Activated T-helper 17 cell treated with anti-CD3 and anti-CD28 coated beads, Interleukin-2, amount 50 U/mL, for 72 hours (primary cell): ENCODE data around the gene SLIT3. TPM values are rescaled to one million over a fixed set of nuclear protein-coding genes. Genes with fewer than 3 reads are reported as not detected.

Experiments used
- ATAC-seq: fragments of 150-1000 bp; cut with Tn5 transposase; replicated peaks from 2 replicates; pipeline ENCODE4 v1.10.0; 2021; ENCODE audit warnings: mild to moderate bottlenecking, moderate library complexity
- H3K27ac Mint-ChIP-seq: one replicate; pipeline ENCODE4 v1.8.0; 2022; ENCODE audit warnings: mixed read lengths
- H3K27me3 Mint-ChIP-seq: one replicate; pipeline ENCODE4 v1.8.0; 2022; ENCODE audit warnings: mixed read lengths
- H3K36me3 Mint-ChIP-seq: one replicate; pipeline ENCODE4 v1.8.0; 2022; ENCODE audit warnings: low read depth, mild to moderate bottlenecking, mixed read lengths
- H3K4me1 Mint-ChIP-seq: one replicate; pipeline ENCODE4 v1.8.0; 2022; ENCODE audit warnings: mixed read lengths
- H3K4me3 Mint-ChIP-seq: one replicate; pipeline ENCODE4 v1.8.0; 2022; ENCODE audit warnings: mild to moderate bottlenecking, mixed read lengths
- H3K9me3 Mint-ChIP-seq: one replicate; pipeline ENCODE4 v1.8.0; 2022; ENCODE audit warnings: mixed read lengths
- total RNA-seq, 2 donors: library from RNA; stranded (reverse); gene quantifications; one replicate each; pipeline ENCODE4 v1.2.3, GENCODE V29; 2022

Gene SLIT3
- total RNA-seq, 2 donors from 2014 or later: 0.26 TPM; not detected in 1

DNA sequence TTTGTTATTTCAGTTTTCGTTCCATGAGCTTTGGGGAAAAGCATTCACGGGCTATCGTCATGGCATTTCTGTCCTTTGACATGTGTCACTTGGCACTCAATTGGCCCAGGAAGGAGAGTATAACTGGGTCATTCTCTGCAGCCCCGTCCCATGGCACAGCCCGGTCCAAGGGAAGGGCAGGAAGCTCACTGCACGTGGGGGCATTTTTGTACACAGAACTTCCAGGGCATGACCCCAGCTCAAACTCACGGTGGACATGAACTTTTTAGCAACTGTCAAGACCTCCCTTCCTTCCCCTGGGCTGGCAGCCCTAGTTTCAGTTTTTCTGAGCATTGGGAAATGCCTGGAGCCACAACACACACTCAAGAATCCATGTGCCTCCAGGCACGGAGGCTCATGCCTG is 560.1 kb downstream of the SLIT3 start:
- H3K27me3 Mint-ChIP-seq: peaks cover 6% of the 10 kb centered on the region
- no peak for ATAC-seq
- H3K27ac Mint-ChIP-seq: no peak overlapping the region
- H3K4me1 Mint-ChIP-seq: peaks cover 1% of the 10 kb centered on the region
- no peak overlapping the region for H3K4me3 Mint-ChIP-seq
- peaks cover 2% of the 10 kb centered on the region for H3K9me3 Mint-ChIP-seq
- H3K36me3 Mint-ChIP-seq: no peaks in the 10 kb centered on the region

DNA sequence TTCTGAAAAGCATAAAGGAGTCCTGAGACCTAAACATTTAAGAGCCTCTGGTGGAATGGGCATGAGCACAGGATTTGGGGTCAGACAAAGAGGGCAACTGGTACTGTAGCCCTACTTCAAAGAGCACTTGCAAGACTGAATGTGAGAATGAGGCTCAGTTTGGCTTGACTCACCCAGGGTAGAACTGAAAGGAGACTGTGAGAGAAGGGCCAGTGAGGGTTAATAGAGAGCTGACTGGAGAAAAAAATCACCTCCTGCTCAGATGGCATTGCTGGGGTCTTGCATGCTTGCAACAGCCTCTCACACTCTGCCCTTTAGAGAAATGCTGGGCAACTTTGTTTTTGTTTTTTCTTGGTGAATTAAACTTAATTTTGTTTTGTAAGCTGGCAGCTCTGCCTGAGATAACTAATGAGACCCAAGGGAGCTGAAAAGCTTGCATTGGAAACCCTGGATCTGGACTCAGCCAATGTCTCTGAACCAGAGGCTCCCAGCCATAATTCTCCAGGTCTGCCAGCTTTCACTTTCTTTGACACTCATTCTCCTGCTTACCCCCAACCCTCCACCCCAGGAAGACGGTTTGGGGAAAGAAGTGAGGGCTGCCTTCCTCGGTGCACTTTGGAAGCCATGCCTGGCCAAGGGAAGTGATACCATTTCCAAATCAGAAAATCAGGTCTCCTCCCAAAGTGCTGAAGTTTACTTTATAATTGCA is 560.7 kb downstream of the SLIT3 start:
- peaks cover 6% of the 10 kb centered on the region for H3K27me3 Mint-ChIP-seq
- no peak overlapping the region for H3K4me3 Mint-ChIP-seq
- H3K4me1 Mint-ChIP-seq: no peaks in the 10 kb centered on the region
- H3K27ac Mint-ChIP-seq: no peak overlapping the region
- no peaks in the 10 kb centered on the region for H3K36me3 Mint-ChIP-seq
- no peaks in the 10 kb centered on the region for H3K9me3 Mint-ChIP-seq
- no peak for ATAC-seq

DNA sequence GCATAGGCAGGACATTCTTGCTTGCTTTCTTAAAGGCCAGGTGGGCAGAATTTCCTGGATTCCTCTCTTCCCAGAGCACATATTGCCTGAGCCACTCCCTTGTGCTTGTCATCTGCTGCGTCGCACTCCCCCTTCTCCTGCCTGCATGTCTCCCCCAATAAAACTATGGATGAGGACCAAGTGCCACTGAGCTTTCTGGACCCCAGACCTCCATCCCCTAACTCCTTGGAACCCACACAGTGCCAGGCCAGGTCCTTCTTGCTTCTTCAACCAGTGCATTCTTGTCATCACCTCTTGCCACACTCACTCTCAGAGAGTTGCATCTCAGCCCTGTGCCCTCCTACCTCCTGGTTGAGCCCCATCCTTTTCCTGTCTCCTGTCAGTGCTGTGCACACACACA is 563.9 kb downstream of the SLIT3 start:
- no peak overlapping the region for H3K27ac Mint-ChIP-seq
- H3K9me3 Mint-ChIP-seq: no peaks in the 10 kb centered on the region
- no peak overlapping the region for H3K4me3 Mint-ChIP-seq
- H3K27me3 Mint-ChIP-seq: peaks cover 6% of the 10 kb centered on the region
- no peaks in the 10 kb centered on the region for H3K36me3 Mint-ChIP-seq
- H3K4me1 Mint-ChIP-seq: no peaks in the 10 kb centered on the region
- ATAC-seq: no peak

DNA sequence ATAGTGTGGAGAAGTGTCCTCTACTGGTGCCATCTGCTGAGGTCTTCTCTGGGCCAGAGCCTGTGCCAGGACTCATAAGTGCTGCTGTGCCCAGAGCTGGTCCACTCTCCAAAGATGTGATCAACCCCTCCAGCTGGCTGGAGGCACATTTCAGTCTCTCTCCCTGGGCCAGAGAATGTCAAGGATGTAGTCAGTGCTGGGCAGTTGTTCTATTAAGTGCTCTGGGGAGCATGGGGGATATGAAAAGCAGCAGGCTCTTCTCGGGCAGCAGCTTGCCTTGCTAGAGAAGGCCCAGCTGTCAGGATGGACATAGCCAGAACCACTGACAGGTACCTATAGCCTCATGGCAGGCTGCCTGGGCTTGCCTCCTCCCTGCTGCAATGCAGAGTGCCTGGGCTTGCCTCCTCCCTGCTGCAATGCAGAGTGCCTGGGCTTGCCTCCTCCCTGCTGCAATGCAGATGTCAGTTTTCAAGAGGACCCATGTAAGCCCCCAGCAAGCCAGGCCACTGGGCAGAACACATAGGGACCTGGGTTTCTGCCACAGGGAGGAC is 564.6 kb downstream of the SLIT3 start:
- Mint-ChIP-seq H3K4me1 (no peaks in the 10 kb centered on the region), H3K27me3 (peaks cover 6% of the 10 kb centered on the region), H3K4me3 (no peak overlapping the region), H3K36me3 (no peaks in the 10 kb centered on the region), H3K9me3 (no peaks in the 10 kb centered on the region), H3K27ac (no peak overlapping the region)
- ATAC-seq: no peak

DNA sequence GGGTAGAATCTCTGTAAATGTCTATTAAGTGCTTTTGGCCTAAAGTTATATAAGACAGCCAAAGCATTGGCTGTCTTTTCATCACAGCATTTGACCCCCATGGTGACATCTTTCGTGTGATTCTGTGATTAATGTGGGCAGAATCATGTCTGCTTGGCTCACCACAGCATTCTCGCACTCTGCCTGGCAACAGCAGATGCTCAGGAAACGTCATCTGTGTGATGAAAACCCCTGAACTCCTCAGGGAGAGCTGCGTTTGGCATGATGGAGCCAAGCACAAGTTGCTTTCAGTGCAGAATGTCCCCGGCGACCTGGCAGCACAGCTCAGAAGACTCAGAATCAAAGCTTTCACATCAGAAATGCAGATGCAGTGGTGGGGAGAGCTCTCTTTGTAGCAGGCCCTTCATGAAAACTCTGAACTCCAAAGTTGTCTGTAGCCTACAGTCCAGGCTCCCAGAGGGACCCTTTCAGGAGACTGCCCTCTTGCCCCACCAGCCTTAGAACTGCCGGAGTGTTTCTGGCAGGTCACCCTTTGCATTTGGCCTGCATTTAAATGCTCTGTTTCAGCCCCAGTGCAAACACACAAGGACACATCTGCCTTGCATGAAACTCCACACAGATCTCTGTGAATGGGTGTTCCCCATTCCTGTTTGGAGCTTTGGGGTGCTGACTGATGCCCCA is 566.2 kb downstream of the SLIT3 start:
- ATAC-seq: no peak
- H3K9me3 Mint-ChIP-seq: peaks cover 8% of the 10 kb centered on the region
- peaks cover 12% of the 10 kb centered on the region for H3K27me3 Mint-ChIP-seq
- no peak overlapping the region for H3K27ac Mint-ChIP-seq
- H3K4me1 Mint-ChIP-seq: no peaks in the 10 kb centered on the region
- H3K36me3 Mint-ChIP-seq: no peaks in the 10 kb centered on the region
- H3K4me3 Mint-ChIP-seq: no peak overlapping the region

DNA sequence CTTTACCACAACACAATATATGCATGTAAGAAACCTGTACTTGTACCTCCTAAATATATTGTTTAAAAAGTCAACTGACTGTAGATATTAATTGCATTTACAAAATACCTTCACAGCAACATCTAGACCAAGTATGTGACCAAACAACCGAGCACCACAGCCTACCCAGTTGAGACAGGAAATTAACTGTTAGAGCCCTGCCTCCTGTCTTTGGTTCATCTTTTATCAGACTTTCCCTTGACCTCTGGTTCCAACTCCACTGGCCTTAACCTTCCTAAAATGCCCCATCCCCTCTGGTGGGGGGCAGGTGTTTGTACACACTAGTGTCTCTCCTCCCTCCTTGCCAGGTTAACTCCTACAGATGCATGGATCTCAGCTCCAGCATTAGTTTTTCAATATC is 566.8 kb downstream of the SLIT3 start:
- H3K27ac Mint-ChIP-seq: no peak overlapping the region
- H3K27me3 Mint-ChIP-seq: peaks cover 16% of the 10 kb centered on the region
- no peaks in the 10 kb centered on the region for H3K36me3 Mint-ChIP-seq
- H3K9me3 Mint-ChIP-seq: peaks cover 13% of the 10 kb centered on the region
- H3K4me3 Mint-ChIP-seq: no peak overlapping the region
- no peak for ATAC-seq
- H3K4me1 Mint-ChIP-seq: no peaks in the 10 kb centered on the region

DNA sequence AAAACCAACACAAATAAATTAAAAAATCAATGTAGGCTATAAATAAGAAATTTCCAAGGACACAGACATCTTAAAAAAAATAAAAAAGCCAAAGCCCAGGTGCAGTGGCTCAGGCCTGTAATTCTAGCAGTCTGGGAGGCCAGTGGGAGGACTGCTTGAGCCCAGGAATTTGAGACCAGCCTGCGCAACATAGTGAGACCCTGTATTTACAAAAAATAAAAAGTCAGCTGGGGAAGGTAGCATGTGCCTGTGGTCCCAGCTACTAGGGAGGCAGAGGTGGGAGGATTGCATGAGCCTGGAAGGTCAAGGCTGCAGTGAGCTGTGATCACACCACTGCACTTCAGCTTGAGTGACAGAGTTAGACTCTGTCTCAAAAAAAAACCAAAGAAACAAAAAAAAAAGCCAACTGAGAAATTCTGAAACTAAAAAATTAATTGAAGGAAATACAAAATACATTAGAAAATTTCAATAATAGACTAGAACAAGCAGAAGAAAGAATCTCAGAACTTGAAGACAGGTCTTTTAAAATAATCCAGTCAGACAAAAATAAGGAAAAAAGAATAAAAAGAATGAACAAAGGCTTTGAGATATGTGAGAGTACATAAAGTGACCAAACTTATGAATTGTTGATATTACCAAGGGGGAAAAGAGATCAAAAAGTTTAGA is 572.3 kb downstream of the SLIT3 start:
- H3K4me3 Mint-ChIP-seq: no peak overlapping the region
- peaks cover 13% of the 10 kb centered on the region for H3K27me3 Mint-ChIP-seq
- no peak overlapping the region for H3K27ac Mint-ChIP-seq
- peaks cover 19% of the 10 kb centered on the region for H3K9me3 Mint-ChIP-seq
- ATAC-seq: no peak
- H3K4me1 Mint-ChIP-seq: no peaks in the 10 kb centered on the region
- H3K36me3 Mint-ChIP-seq: no peaks in the 10 kb centered on the region

DNA sequence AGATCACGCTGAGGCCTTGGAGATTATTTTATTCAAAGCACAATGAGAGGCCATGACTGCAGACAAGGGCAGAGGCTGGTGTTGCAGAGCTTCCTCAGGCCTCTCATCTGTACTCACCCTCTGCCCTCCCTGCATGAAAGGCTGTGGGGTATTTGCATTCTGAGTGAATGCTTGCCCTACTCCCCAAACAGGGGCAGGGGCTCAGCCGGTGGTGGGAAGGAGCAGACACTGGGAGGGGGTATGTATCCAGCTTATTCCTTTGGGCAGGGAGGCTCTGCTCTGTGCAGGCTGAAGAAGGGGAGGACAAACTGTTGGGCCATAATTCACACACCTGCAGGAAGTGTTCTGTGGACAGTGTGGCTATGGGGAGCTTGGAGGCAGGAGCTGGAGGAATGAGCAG is 573.4 kb downstream of the SLIT3 start:
- ATAC-seq: no peak
- no peaks in the 10 kb centered on the region for H3K36me3 Mint-ChIP-seq
- H3K27ac Mint-ChIP-seq: no peak overlapping the region
- H3K27me3 Mint-ChIP-seq: peaks cover 25% of the 10 kb centered on the region
- H3K4me3 Mint-ChIP-seq: no peak overlapping the region
- H3K9me3 Mint-ChIP-seq: peaks cover 19% of the 10 kb centered on the region
- no peaks in the 10 kb centered on the region for H3K4me1 Mint-ChIP-seq

DNA sequence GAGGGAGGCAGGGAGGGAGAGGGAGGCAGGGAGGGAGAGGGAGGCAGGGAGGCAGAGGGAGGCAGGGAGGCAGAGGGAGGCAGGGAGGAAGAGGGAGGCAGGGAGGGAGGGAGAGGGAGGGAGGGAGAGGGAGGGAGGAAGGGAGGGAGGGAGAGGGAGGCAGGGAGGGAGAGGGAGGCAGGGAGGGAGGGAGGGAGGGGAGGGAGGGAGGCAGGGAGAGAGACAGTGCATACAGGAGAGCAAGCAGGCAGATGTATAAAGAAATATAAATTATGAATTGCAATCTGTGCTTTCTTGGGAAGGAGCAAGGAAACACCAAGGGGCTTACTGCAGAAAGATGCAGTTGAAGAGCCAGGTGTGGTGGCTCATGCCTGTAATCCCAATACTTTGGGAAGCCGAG is 574.6 kb downstream of the SLIT3 start:
- H3K4me3 Mint-ChIP-seq: no peak overlapping the region
- peaks cover 19% of the 10 kb centered on the region for H3K9me3 Mint-ChIP-seq
- no peak overlapping the region for H3K27ac Mint-ChIP-seq
- H3K36me3 Mint-ChIP-seq: no peaks in the 10 kb centered on the region
- H3K4me1 Mint-ChIP-seq: no peaks in the 10 kb centered on the region
- H3K27me3 Mint-ChIP-seq: peaks cover 32% of the 10 kb centered on the region
- ATAC-seq: no peak

DNA sequence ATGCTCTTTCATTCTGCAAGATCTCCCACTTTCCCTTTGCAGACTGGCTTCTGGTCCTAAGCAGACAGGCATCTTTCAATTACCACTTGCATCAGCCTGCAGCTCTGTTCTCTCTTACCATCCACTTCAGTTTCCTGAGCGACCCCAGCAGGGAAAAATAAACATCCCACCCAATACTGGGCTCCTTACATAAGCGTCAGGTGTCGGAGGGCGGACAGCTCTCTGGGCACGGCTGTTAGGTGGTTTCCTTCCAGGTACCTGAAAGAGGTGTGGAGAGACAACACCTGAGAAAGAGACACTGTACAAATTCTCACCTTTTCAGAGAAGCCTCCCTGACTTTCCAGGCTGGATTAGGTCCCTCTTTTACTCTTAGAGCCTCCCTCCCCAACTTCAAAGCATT is 576.7 kb downstream of the SLIT3 start:
- Mint-ChIP-seq H3K4me3 (no peak overlapping the region), H3K9me3 (peaks cover 6% of the 10 kb centered on the region), H3K36me3 (no peaks in the 10 kb centered on the region), H3K4me1 (no peaks in the 10 kb centered on the region), H3K27me3 (peaks cover 28% of the 10 kb centered on the region), H3K27ac (no peak overlapping the region)
- ATAC-seq: no peak

DNA sequence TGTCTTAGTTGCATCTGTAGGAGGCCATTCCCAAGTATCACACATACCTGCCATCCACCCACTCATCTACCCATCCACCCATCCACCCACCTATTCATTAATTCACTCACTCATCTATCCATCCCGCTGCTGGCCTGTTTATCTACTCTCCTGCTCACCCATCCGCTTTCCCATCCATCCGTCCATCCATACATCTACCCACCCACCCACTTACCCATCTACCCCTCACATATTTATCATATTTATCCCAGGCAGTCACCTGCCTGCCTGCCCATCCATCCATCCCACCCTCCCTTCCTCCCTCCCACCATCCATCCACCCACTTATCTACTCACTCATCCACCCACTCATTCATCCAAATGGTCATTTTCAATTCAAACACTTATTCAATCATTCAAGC is 577.9 kb downstream of the SLIT3 start:
- H3K27ac Mint-ChIP-seq: no peak overlapping the region
- H3K4me3 Mint-ChIP-seq: no peak overlapping the region
- no peaks in the 10 kb centered on the region for H3K36me3 Mint-ChIP-seq
- H3K4me1 Mint-ChIP-seq: no peaks in the 10 kb centered on the region
- H3K27me3 Mint-ChIP-seq: peaks cover 35% of the 10 kb centered on the region
- H3K9me3 Mint-ChIP-seq: peaks cover 6% of the 10 kb centered on the region
- ATAC-seq: no peak

DNA sequence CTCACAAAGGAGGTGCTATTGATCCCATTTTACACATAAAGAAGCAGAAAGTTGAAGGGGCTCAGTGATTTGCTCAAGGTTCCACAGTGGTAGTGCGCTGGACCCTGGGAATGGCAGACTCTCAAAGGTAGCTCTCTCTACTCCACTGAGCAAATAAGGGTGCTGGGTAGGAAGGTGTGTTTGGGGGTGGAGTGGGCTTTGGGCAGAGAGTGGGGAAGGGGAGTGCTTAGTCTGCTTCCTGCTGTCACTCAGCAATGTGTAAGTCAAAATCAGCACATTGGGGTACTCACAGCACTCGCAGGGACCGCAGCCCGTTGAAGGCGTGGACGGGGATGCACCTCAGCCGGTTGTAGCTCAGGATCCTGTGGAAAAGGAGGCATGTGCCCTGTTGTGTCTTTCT is 579.0 kb downstream of the SLIT3 start:
- no peaks in the 10 kb centered on the region for H3K4me1 Mint-ChIP-seq
- H3K27ac Mint-ChIP-seq: no peak overlapping the region
- no peak for ATAC-seq

DNA sequence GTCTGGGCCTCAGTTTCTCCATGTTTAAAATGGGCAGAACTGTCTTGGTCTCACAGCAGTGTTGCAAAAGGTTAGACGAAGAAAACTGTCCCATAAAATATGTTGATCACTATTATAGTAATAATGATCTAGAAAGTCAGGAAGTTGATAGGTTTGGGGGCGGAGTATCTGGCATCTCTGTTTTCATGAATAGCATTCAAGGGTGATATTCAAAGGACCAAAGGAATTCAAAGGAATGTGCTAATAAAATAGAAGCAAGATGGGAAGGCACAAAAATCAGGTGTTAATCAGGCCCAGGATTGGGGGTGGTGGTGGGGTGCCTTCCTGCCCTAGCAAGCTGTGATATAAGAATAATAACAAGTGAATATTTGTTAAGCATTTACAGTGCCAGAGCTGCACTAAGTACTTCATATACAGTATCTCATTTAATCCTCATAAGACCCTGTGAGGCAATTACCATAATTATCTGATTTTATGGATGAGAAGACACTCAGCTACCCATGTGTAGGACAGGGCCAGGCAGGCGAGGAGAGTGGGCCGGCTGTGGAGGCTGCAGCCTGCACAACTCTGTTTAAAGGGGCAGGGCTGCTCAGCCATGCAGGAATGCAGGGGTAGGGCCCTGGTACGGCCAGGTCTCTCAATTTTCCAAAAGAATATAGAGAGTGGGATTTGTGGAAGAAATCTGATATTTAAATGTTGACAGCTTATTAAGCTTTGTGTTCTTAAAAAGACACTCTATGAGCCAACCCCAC is 579.8 kb downstream of the SLIT3 start:
- no peaks in the 10 kb centered on the region for H3K36me3 Mint-ChIP-seq
- peaks cover 35% of the 10 kb centered on the region for H3K27me3 Mint-ChIP-seq
- no peak overlapping the region for H3K27ac Mint-ChIP-seq
- no peaks in the 10 kb centered on the region for H3K4me1 Mint-ChIP-seq
- no peak for ATAC-seq
- H3K4me3 Mint-ChIP-seq: no peak overlapping the region
- H3K9me3 Mint-ChIP-seq: no peaks in the 10 kb centered on the region

More for the DNA sequence above, 579.0 kb downstream of the SLIT3 start:
- Mint-ChIP-seq H3K27me3 (peaks cover 35% of the 10 kb centered on the region), H3K36me3 (no peaks in the 10 kb centered on the region), H3K9me3 (peaks cover under 1% of the 10 kb centered on the region), H3K4me3 (no peak overlapping the region)

DNA sequence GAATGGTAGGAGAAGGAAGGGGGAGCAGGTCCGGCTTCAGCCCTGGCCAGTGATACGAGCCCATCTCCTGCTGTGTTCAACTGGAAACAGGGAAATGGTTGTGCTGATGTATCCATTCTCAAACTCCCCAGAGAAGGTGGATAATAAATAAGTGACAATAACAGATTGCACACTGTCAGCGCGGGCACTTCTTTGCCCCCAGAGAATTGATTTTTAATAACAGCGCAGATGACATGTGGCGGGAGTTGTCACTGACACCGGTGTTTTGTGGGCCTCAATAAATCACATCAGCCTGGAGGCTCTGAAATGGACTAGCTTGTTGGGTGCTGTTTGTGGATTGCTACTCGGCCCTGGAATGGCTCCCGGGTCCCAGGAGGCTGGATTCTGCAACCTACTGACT is 580.4 kb downstream of the SLIT3 start:
- Mint-ChIP-seq H3K4me3 (no peak overlapping the region), H3K4me1 (no peaks in the 10 kb centered on the region), H3K36me3 (no peaks in the 10 kb centered on the region), H3K27ac (no peak overlapping the region), H3K9me3 (no peaks in the 10 kb centered on the region), H3K27me3 (peaks cover 35% of the 10 kb centered on the region)
- no peak for ATAC-seq
